NCI-H1105 (cell line): ENCODE measurements around the gene DNAAF2.

Experiments
- DNase-seq: peaks from one replicate; lab custom pipeline; 2025; lab: John Stamatoyannopoulos, UW

The DNAAF2 gene

DNA sequence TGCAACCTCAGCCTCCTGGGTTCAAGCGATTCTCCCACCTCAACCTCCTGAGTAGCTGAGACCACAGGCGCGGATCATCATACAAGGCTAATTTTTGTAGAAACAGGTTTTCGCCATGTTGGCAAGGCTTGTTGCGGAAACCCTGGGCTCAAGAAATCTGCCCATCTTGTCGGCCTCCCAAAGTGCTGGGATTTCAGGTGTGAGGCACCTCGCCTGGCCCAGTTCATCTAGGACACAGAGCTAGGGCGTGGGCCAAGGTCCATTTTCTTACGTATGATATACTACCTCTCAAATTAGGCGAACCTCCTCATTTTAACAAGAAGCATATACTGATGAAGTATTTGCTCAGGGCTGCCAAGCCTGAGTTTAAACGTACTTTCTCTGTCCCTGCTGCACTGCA lies 51.0 kb downstream of the DNAAF2 start:
- DNase-seq = no peak

GRCh38 chr14:49583629-49584028 lies 51.4 kb downstream of the DNAAF2 start:
- DNase-seq = no peak

DNA sequence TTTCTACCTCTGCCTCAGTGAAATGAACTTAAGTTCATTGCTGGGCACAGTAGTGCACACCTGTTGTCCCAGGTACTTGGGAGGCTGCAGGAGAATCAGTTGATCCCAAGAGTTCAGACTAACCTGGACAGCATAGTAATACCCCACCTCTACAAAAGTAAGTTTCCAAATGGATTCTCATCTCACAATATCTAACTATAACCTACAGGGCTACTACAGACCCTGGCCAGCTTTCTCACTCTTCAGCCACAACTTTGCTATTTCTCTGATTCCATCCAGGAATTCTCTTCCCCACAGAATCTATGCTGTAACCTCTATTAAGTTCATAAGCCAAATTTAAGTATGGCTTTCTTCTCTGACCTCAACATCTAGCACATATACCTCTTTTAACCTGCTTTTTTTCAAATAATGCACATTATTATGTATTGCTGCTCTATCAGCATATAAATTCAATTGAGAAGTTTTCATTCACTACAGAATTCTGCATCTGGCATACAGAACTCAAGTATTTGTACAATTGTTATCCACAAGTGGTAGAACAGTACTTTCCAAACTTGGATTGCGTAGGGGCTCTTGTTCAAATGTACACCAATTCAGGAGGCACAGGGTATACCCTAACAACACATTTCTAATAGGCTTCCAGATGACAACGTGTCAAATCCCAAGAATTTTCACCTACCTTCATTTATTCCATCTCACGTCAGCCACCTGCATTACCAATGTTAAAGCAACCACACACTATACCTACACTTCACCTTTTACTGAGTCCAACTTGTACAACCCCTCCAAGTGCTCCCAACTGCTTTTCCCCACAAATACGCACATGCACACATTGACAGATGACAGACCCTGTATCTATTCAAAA lies 52.7 kb downstream of the DNAAF2 start:
- DNase-seq = no peak

GRCh38 chr14:49581209-49582112 lies 53.6 kb downstream of the DNAAF2 start:
- no peak for DNase-seq

- no peak for DNase-seq
These were observed 55.2 kb downstream of the DNAAF2 start for GRCh38 chr14:49579841-49580240.

DNA sequence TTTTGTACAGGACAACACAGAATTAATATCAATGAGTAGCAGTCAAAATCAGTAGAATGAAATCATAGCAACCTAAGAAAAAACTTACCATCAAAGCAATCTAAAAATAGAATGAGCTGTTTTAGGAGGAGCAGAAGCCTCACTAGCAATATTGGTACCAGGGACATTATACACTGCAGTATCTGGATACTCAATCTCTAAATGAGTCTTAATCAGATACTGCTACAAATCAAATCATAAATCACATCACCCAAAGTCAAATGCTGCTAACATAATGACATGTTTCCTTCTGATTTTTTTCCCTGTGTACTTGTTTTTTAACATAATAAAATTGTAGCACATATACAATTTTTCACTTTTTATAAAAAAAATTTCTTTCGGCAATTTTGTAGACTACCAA lies 56.9 kb downstream of the DNAAF2 start:
- DNase-seq = no peak
